Uterus (tissue), 4 donors: Measurements from ENCODE around the gene PDE4B. TPM values are rescaled to one million over a fixed set of nuclear protein-coding genes. Genes with fewer than 3 reads are reported as not detected.
"Not testable (repeated sequence)": the region's sequence is repeated elsewhere in the genome, so short reads cannot be mapped to it uniquely, and the experiment has no call there.

Experiments used
- DNase-seq, 2 donors: peaks; one replicate each; pipeline ENCODE4 v3.0.0-alpha.2; 2019 to 2020
- H3K27ac ChIP-seq, 2 donors: fragments of 200-600 bp; sonication (generic); 1 replicate in 1 of 2; 2 replicates in 1 of 2; pipeline ENCODE4 v1.5.1; 2016 to 2018
- H3K27me3 ChIP-seq, 2 donors: fragments of 200-600 bp; sonication (generic); one replicate each; pipeline ENCODE4 v1.5.1; 2018 to 2019; ENCODE audit warnings: control low read depth in 1 of 2
- H3K36me3 ChIP-seq, 2 donors: fragments of 200-600 bp; sonication (generic); one replicate each; pipeline ENCODE4 v1.5.1; 2019; ENCODE audit warnings: control low read depth in 1 of 2
- H3K4me1 ChIP-seq, 2 donors: fragments of 200-600 bp; sonication (generic); one replicate each; pipeline ENCODE4 v1.5.1; 2018 to 2019; ENCODE audit warnings: control low read depth in 1 of 2
- H3K4me3 ChIP-seq, 2 donors: fragments of 200-600 bp; sonication (generic); 1 replicate in 1 of 2; 2 replicates in 1 of 2; pipeline ENCODE4 v1.5.1; 2018 to 2019; ENCODE audit warnings: mild to moderate bottlenecking in 1 of 2
- H3K9me3 ChIP-seq, 2 donors: fragments of 200-600 bp; sonication (generic); one replicate each; pipeline ENCODE4 v1.5.1; 2019; ENCODE audit warnings: control low read depth in 1 of 2
- CTCF ChIP-seq, 4 experiments: fragments of 200-600 bp in 2 of 4; fragments of 450-650 bp in 2 of 4; sonication (generic) in 2 of 4; IDR thresholded peaks; one replicate each; pipeline ENCODE4 v1.5.1; 2016 to 2019; ENCODE audit warnings: antibody characterized with exemption in 4 of 4, mild to moderate bottlenecking in 2 of 4, moderate library complexity in 1 of 4
- POLR2A ChIP-seq, 2 donors: fragments of 450-650 bp; IDR thresholded peaks; one replicate each; pipeline ENCODE4 v1.6.1; 2016; ENCODE audit warnings: antibody characterized with exemption in 2 of 2, mild to moderate bottlenecking in 1 of 2, moderate library complexity in 1 of 2
- intact Hi-C: fragments of 100-400 bp; cut with DNase I; formaldehyde crosslinking; loops from one replicate; pipeline ENCODE4 v1.15.1; 2023; ENCODE audit warnings: low total_unique reads
- small RNA-seq: library from RNA; depleted of rRNA; stranded (forward); fragments of <200 nt; gene quantifications from one replicate; pipeline ENCODE3, GENCODE V24; 2016
- total RNA-seq, 4 donors: library from RNA; depleted of rRNA in 3 of 4; stranded (reverse); fragments of >200 nt in 3 of 4; gene quantifications; one replicate each; pipeline versions ENCODE4 v1.1.0 to v1.2.4, GENCODE V29; 2014 to 2023
- donor health status: DM: yes; HTN: yes; CAD: no.

PDE4B gene
- total RNA-seq, 4 donors from 2014 or later, result 6.9 to 22.9 (median 17.8) TPM

- intact Hi-C loops, result no loop called here
- H3K4me3 ChIP-seq, result no peak overlapping the region
- H3K27ac ChIP-seq, result no peak overlapping the region
- no peaks in the 10 kb centered on the region for H3K9me3 ChIP-seq
- no peaks in the 10 kb centered on the region for H3K27me3 ChIP-seq
- no peaks in the 10 kb centered on the region for H3K36me3 ChIP-seq
- no peaks in the 10 kb centered on the region for H3K4me1 ChIP-seq
- no peak for TF ChIP-seq POLR2A (IDR thresholded peaks at IDR 0.05)
- TF ChIP-seq CTCF (IDR thresholded peaks at IDR 0.05), result no peak
- no peak for DNase-seq
Measured at GRCh38 chr1:66418021-66418420, 625.3 kb downstream of the PDE4B start.

GRCh38 chr1:66420171-66420570 is 627.5 kb downstream of the PDE4B start:
- intact Hi-C loops, H3K27me3 ChIP-seq, H3K4me1 ChIP-seq, DNase-seq, H3K36me3 ChIP-seq, H3K9me3 ChIP-seq, H3K27ac ChIP-seq, H3K4me3 ChIP-seq: not testable (repeated sequence)

GRCh38 chr1:66420906-66421305 is 628.2 kb downstream of the PDE4B start:
- H3K27ac ChIP-seq, H3K9me3 ChIP-seq, intact Hi-C loops, H3K27me3 ChIP-seq, H3K4me1 ChIP-seq, DNase-seq, H3K4me3 ChIP-seq, H3K36me3 ChIP-seq: not testable (repeated sequence)

GRCh38 chr1:66422804-66423203 is 630.1 kb downstream of the PDE4B start:
- Histone ChIP-seq H3K9me3 (peaks cover 0 to 3% of the 10 kb centered on the region in 2 donors), H3K36me3 (no peaks in the 10 kb centered on the region), H3K27me3 (no peaks in the 10 kb centered on the region), H3K27ac (no peak overlapping the region), H3K4me3 (no peak overlapping the region), H3K4me1 (no peaks in the 10 kb centered on the region)
- no peak for DNase-seq
- TF ChIP-seq CTCF (IDR thresholded peaks at IDR 0.05) (no peak), POLR2A (IDR thresholded peaks at IDR 0.05) (no peak)
- intact Hi-C loops, result no loop called here

Small RNA genes lying within 50 kb of the gene (small RNA-seq; reads per million reads assigned to genes)
- gene RN7SL854P (not detected), gene RNU4-88P (not detected)
